ENCODE measurements around the gene VIT.

The VIT gene

GRCh38 chr2:36834203-36834602 is 137.7 kb downstream of the VIT start:
- no peak for DNase-seq (ENCODE audit: low read depth in 2 of 2)
- TF ChIP-seq CTCF (IDR thresholded peaks at IDR 0.05; ENCODE audit: low read depth, low read length) = no peak
- no peak overlapping the region for H3K4me3 ChIP-seq (replicated peaks in 1 of 2; ENCODE audit: low read depth in 2 of 2, low read length in 2 of 2)

- DNase-seq (ENCODE audit: low read depth in 2 of 2) = no peak
- H3K4me3 ChIP-seq (replicated peaks in 1 of 2; ENCODE audit: low read depth in 2 of 2, low read length in 2 of 2) = no peak overlapping the region
- TF ChIP-seq CTCF (IDR thresholded peaks at IDR 0.05; ENCODE audit: low read depth, low read length) = no peak
Measured at GRCh38 chr2:36834731-36835524, 138.4 kb downstream of the VIT start.

- no peak for DNase-seq (ENCODE audit: low read depth in 2 of 2)
- no peak for TF ChIP-seq CTCF (IDR thresholded peaks at IDR 0.05; ENCODE audit: low read depth, low read length)
- no peak overlapping the region for H3K4me3 ChIP-seq (replicated peaks in 1 of 2; ENCODE audit: low read depth in 2 of 2, low read length in 2 of 2)
Measured at GRCh38 chr2:36839976-36840617, 143.6 kb downstream of the VIT start.

DNA sequence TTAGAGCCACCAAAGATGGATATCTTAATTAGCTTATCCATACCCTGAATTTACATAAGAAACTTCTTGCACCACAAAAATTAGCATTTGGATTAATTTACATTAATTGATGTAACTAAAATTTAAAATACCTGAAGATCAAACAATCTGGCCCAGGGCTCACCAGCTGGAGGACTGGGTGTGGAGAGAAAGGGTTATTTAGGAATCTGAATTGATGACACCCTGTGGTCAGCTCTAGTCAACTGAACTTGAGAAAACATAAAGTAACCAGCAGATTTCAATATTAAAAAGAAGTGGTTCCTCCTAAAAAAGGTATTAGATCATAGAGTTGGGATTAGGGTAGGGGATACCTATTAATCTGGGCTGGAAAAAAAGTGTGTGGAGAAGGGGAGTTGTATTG is 147.3 kb downstream of the VIT start:
- DNase-seq (ENCODE audit: low read depth in 2 of 2) = no peak
- H3K4me3 ChIP-seq (replicated peaks in 1 of 2; ENCODE audit: low read depth in 2 of 2, low read length in 2 of 2) = no peak overlapping the region
- no peak for TF ChIP-seq CTCF (IDR thresholded peaks at IDR 0.05; ENCODE audit: low read depth, low read length)

- H3K4me3 ChIP-seq (replicated peaks in 1 of 2; ENCODE audit: low read depth in 2 of 2, low read length in 2 of 2) = no peak overlapping the region
- TF ChIP-seq CTCF (IDR thresholded peaks at IDR 0.05; ENCODE audit: low read depth, low read length) = no peak
- DNase-seq (ENCODE audit: low read depth in 2 of 2) = no peak
Measured at GRCh38 chr2:36849265-36849664, 152.8 kb downstream of the VIT start.

DNA sequence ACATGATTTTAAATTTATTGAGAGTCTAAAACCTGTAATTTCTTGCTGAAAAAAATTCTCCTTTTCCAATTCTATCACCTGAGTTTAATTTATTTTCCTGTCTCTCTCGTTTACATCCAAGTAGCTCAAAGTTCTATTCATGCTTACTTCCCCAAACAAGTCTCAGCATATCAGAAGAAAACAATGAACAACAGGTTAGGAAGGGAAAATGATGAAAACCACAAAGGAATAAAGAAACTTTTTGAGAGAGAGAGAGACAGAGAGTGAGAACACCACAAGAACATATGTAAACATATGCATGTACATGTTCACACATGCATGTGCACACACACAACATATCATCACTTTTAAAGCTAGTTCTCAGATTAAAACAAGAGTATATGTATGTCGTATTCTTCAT is 157.7 kb downstream of the VIT start:
- no peak for TF ChIP-seq CTCF (IDR thresholded peaks at IDR 0.05; ENCODE audit: low read depth, low read length)
- DNase-seq (ENCODE audit: low read depth in 2 of 2) = no peak
- H3K4me3 ChIP-seq (replicated peaks in 1 of 2; ENCODE audit: low read depth in 2 of 2, low read length in 2 of 2) = no peak overlapping the region
